K562 (cell line): ENCODE data around the gene SAMD9. TPM values are rescaled to one million over a fixed set of nuclear protein-coding genes. Genes with fewer than 3 reads are reported as not detected.

Experiments
- ATF1 ChIP-seq, 2 experiments: fragments of 450-650 bp in 1 of 2; IDR thresholded peaks; 2 replicates each; pipeline ENCODE4 v1.6.1; 2016; ENCODE audit warnings: missing compliant biosample characterization in 1 of 2, missing genetic modification characterization in 1 of 2
- CAMTA2 ChIP-seq: fragments of 250-450 bp; sonication (Bioruptor Pico); conservative IDR thresholded peaks from 2 replicates; pipeline ENCODE4 v1.5.1; 2022
- EHMT2 ChIP-seq: fragments of 450-650 bp; IDR thresholded peaks from 2 replicates; pipeline ENCODE4 v1.6.1; 2018; ENCODE audit warnings: antibody characterized with exemption
- ELF2 ChIP-seq: fragments of 250-450 bp; sonication (Bioruptor Pico); IDR thresholded peaks from 2 replicates; pipeline ENCODE4 v1.5.0; 2021; ENCODE audit warnings: mild to moderate bottlenecking
- GATAD2A ChIP-seq: fragments of 450-650 bp; IDR thresholded peaks from 2 replicates; pipeline ENCODE4 v1.6.1; 2017
- HNRNPL ChIP-seq: fragments of 200-400 bp; formaldehyde crosslinking; IDR thresholded peaks from 2 replicates; pipeline ENCODE4 v1.6.1; 2017; ENCODE audit warnings: low read depth, mild to moderate bottlenecking, low read length
- KDM1A ChIP-seq, 2 experiments: fragments of 450-650 bp; IDR thresholded peaks; 2 replicates each; pipeline ENCODE4 v1.6.1; 2016; ENCODE audit warnings: mild to moderate bottlenecking in 2 of 2
- KLF6 ChIP-seq: fragments of 250-450 bp; sonication (Bioruptor Pico); IDR thresholded peaks from 2 replicates; pipeline ENCODE4 v1.4.0; 2020; ENCODE audit warnings: mild to moderate bottlenecking, moderate library complexity, borderline replicate concordance
- LCOR ChIP-seq: sonication (generic); formaldehyde crosslinking; IDR thresholded peaks from 2 replicates; pipeline ENCODE4 v1.8.0; 2022; ENCODE audit warnings: mild to moderate bottlenecking, missing genetic modification reagents
- PHF20 ChIP-seq: fragments of 450-650 bp; IDR thresholded peaks from 2 replicates; pipeline ENCODE4 v1.6.1; 2018; ENCODE audit not compliant: partially characterized antibody
- PHTF2 ChIP-seq: fragments of 250-450 bp; sonication (Bioruptor Pico); IDR thresholded peaks from 2 replicates; pipeline ENCODE4 v1.5.0; 2021; ENCODE audit warnings: mild to moderate bottlenecking
- PRPF4 ChIP-seq: fragments of 200-400 bp; formaldehyde crosslinking; IDR thresholded peaks from one replicate; pipeline ENCODE4 v1.6.1; 2017; ENCODE audit warnings: low read length, low read depth, mild to moderate bottlenecking; ENCODE audit not compliant: insufficient read depth, poor library complexity, severe bottlenecking
- SIX5 ChIP-seq, 2 experiments: IDR thresholded peaks; 2 replicates each; pipeline ENCODE4 v1.6.1; 2011; ENCODE audit warnings: low read length in 2 of 2, borderline replicate concordance in 1 of 2, low read depth in 1 of 2, mild to moderate bottlenecking in 1 of 2, moderate library complexity in 1 of 2; ENCODE audit not compliant: insufficient read depth in 1 of 2
- ZNF184 ChIP-seq: sonication (generic); formaldehyde crosslinking; IDR thresholded peaks from 2 replicates; pipeline ENCODE4 v1.5.0; 2020; ENCODE audit warnings: missing genetic modification reagents
- ZNF232 ChIP-seq: sonication (generic); formaldehyde crosslinking; IDR thresholded peaks from 2 replicates; pipeline ENCODE4 v1.8.0; 2022; ENCODE audit warnings: mild to moderate bottlenecking, missing genetic modification reagents
- ZNF76 ChIP-seq: fragments of 250-450 bp; sonication (Bioruptor Pico); IDR thresholded peaks from 2 replicates; pipeline ENCODE4 v1.4.0; 2020; ENCODE audit warnings: mild to moderate bottlenecking, moderate library complexity, borderline replicate concordance
- polyA plus RNA-seq, 8 experiments: library from polyadenylated mRNA; depleted of rRNA in 4 of 8; stranded (reverse) in 5 of 8; unstranded in 3 of 8; fragments of >200 nt; fragmentation: Nextera tagmentation in 2 of 8; fragmentation: Illumina TruSeq in 1 of 8; extraction: Ambion mirVana in 2 of 8; extraction: Trizol in 1 of 8; gene quantifications; 2 replicates each; pipeline versions ENCODE4 v1.2.1 to v1.2.3, GENCODE V29; 2011 to 2014; ENCODE audit warnings: inconsistent platforms in 1 of 8, missing spikeins in 1 of 8
- total RNA-seq, 7 experiments: library from RNA; depleted of rRNA in 6 of 7; stranded (reverse); fragments of >200 nt in 6 of 7; fragmentation: Illumina TruSeq in 2 of 7; extraction: Trizol in 2 of 7; gene quantifications; 2 replicates each; pipeline versions ENCODE4 v1.2.1 to v1.2.3, GENCODE V29; 2011 to 2021; ENCODE audit warnings: low replicate concordance in 1 of 7
- TF ChIP-seq, protein P1 (sequence below): IDR thresholded peaks from 2 replicates; pipeline ENCODE4 v1.6.1; 2011; ENCODE audit warnings: borderline replicate concordance, low read depth, mild to moderate bottlenecking, moderate library complexity, low read length; ENCODE audit not compliant: insufficient read depth, poor library complexity, severe bottlenecking
- TF ChIP-seq, protein P2 (sequence below): sonication (generic); formaldehyde crosslinking; IDR thresholded peaks from 2 replicates; pipeline ENCODE4 v1.8.1; 2022; ENCODE audit warnings: missing genetic modification reagents
- TF ChIP-seq, protein P3 (sequence below): fragments of 450-650 bp; formaldehyde crosslinking; conservative IDR thresholded peaks from 2 replicates; pipeline ENCODE4 v1.4.0; 2022; ENCODE audit warnings: mild to moderate bottlenecking, missing genetic modification characterization

The SAMD9 gene
- total and polyA plus RNA-seq, 9 of the 15 experiments (the other 6 are each of a cell fraction or from before 2014, with no cell fraction given): 1.0 to 4.0 (median 1.9) TPM

DNA sequence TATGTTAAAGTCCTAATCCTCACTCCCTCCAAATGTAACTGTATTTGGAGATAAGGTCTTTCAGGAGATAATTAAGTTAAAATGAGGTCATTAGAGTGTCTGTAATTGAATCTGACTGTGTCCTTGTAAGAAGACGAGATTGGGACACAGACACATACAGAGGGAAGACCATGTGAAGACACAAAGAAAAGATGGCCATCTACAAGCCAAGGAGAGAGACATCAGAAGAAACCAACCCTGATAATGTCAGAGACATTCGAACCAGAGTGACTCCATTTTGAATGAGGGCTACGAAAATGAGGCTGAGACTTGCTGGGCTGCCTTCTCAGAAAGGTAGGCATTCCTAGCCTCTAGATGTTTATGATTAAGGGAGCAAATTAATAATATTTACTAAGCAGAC, 30.9 kb upstream of the SAMD9 start (continued):
- TF ChIP-seq ELF2 (CRISPR knock-in tag) (no peak), LCOR (CRISPR knock-in tag) (no peak), EHMT2 (no peak), ZNF184 (CRISPR knock-in tag) (no peak), ZNF76 (peak; percentile 92), GATAD2A (no peak), PRPF4 (no peak), ZNF232 (CRISPR knock-in tag) (no peak), KDM1A (IDR thresholded peaks at IDR 0.05) (no peak), SIX5 (IDR thresholded peaks at IDR 0.05; ENCODE audit: borderline replicate concordance in 1 of 2, insufficient read depth in 1 of 2, low read depth in 1 of 2, low read length in 2 of 2) (no peak), KLF6 (CRISPR knock-in tag) (peak; percentile 60; the same call in 1 of the 2 replicates), ATF1 (CRISPR knock-in tag; IDR thresholded peaks at IDR 0.05) (no peak), ATF1 (tag; IDR thresholded peaks at IDR 0.05) (peak; percentile 45; the same call in 1 of the 2 replicates), PHTF2 (CRISPR knock-in tag) (no peak), CAMTA2 (CRISPR knock-in tag) (no peak), HNRNPL (no peak), PHF20 (no peak)
- TF ChIP-seq, protein P1, sequence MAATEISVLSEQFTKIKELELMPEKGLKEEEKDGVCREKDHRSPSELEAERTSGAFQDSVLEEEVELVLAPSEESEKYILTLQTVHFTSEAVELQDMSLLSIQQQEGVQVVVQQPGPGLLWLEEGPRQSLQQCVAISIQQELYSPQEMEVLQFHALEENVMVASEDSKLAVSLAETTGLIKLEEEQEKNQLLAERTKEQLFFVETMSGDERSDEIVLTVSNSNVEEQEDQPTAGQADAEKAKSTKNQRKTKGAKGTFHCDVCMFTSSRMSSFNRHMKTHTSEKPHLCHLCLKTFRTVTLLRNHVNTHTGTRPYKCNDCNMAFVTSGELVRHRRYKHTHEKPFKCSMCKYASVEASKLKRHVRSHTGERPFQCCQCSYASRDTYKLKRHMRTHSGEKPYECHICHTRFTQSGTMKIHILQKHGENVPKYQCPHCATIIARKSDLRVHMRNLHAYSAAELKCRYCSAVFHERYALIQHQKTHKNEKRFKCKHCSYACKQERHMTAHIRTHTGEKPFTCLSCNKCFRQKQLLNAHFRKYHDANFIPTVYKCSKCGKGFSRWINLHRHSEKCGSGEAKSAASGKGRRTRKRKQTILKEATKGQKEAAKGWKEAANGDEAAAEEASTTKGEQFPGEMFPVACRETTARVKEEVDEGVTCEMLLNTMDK: no peak
- TF ChIP-seq, protein P2, sequence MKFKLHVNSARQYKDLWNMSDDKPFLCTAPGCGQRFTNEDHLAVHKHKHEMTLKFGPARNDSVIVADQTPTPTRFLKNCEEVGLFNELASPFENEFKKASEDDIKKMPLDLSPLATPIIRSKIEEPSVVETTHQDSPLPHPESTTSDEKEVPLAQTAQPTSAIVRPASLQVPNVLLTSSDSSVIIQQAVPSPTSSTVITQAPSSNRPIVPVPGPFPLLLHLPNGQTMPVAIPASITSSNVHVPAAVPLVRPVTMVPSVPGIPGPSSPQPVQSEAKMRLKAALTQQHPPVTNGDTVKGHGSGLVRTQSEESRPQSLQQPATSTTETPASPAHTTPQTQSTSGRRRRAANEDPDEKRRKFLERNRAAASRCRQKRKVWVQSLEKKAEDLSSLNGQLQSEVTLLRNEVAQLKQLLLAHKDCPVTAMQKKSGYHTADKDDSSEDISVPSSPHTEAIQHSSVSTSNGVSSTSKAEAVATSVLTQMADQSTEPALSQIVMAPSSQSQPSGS (CRISPR knock-in tag): no peak
- TF ChIP-seq, protein P3, sequence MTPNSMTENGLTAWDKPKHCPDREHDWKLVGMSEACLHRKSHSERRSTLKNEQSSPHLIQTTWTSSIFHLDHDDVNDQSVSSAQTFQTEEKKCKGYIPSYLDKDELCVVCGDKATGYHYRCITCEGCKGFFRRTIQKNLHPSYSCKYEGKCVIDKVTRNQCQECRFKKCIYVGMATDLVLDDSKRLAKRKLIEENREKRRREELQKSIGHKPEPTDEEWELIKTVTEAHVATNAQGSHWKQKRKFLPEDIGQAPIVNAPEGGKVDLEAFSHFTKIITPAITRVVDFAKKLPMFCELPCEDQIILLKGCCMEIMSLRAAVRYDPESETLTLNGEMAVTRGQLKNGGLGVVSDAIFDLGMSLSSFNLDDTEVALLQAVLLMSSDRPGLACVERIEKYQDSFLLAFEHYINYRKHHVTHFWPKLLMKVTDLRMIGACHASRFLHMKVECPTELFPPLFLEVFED (CRISPR knock-in tag): peak; percentile 80; the same call in 1 of the 2 replicates
